ENCODE measurements around the gene NES.

- no peak for TF ChIP-seq CSDC2 (CRISPR knock-in tag; IDR thresholded peaks at IDR 0.05)
- no peak for TF ChIP-seq ZNF70 (CRISPR knock-in tag; IDR thresholded peaks at IDR 0.05)
- no peak for TF ChIP-seq PPARA (CRISPR knock-in tag; IDR thresholded peaks at IDR 0.05; ENCODE audit: borderline replicate concordance)
- TF ChIP-seq TCF4 (CRISPR knock-in tag; IDR thresholded peaks at IDR 0.05; ENCODE audit: borderline replicate concordance), result no peak
- TF ChIP-seq ZFP30 (CRISPR knock-in tag; IDR thresholded peaks at IDR 0.05), result no peak
- TF ChIP-seq ZFP3 (CRISPR knock-in tag; IDR thresholded peaks at IDR 0.05), result no peak
- no peak for TF ChIP-seq ARNTL (CRISPR knock-in tag; IDR thresholded peaks at IDR 0.05; ENCODE audit: borderline replicate concordance, low read depth)
- TF ChIP-seq ZNF565 (CRISPR knock-in tag; conservative IDR thresholded peaks at IDR 0.05; ENCODE audit: low read depth), result no peak
- TF ChIP-seq OSR1 (CRISPR knock-in tag; IDR thresholded peaks at IDR 0.05), result no peak
- TF ChIP-seq ZNF8 (CRISPR knock-in tag; IDR thresholded peaks at IDR 0.05), result no peak
- no peak for TF ChIP-seq TSHZ2 (CRISPR knock-in tag; IDR thresholded peaks at IDR 0.05)
Measured at GRCh38 chr1:156640842-156641706, 36.1 kb downstream of the NES start.
